Measurements from ENCODE around the gene OLFML2B. TPM values are rescaled to one million over a fixed set of nuclear protein-coding genes. Genes with fewer than 3 reads are reported as not detected.

OLFML2B gene
- total RNA-seq, 4 donors from 2014 or later, result 12.5 to 27.2 (median 16.8) TPM

DNA sequence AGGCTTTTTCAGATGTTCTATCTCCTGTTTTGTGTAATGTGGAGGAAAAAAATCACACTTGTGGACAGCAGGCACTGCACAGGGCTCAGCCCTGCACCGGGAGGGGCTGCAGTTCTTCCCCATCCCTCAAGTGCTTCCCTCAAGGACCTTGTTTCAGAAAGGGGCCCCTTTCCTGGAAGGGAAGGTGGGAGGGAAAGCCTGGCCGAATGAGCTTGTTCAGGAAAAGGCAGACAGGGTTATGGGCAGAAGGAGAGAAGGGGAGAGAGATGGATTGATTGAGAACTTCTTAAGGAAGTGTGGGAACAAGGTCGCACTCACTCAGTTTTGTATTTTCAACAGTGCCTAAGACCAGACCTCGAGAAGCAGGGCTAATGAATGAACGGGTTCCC is 41.2 kb downstream of the OLFML2B start:
- TF ChIP-seq, protein P1, sequence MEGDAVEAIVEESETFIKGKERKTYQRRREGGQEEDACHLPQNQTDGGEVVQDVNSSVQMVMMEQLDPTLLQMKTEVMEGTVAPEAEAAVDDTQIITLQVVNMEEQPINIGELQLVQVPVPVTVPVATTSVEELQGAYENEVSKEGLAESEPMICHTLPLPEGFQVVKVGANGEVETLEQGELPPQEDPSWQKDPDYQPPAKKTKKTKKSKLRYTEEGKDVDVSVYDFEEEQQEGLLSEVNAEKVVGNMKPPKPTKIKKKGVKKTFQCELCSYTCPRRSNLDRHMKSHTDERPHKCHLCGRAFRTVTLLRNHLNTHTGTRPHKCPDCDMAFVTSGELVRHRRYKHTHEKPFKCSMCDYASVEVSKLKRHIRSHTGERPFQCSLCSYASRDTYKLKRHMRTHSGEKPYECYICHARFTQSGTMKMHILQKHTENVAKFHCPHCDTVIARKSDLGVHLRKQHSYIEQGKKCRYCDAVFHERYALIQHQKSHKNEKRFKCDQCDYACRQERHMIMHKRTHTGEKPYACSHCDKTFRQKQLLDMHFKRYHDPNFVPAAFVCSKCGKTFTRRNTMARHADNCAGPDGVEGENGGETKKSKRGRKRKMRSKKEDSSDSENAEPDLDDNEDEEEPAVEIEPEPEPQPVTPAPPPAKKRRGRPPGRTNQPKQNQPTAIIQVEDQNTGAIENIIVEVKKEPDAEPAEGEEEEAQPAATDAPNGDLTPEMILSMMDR (IDR thresholded peaks at IDR 0.05), result no peak
- ATAC-seq (ENCODE audit: low FRiP score) (no peak), DNase-seq (ENCODE audit: low spot score) (no peak)

DNA sequence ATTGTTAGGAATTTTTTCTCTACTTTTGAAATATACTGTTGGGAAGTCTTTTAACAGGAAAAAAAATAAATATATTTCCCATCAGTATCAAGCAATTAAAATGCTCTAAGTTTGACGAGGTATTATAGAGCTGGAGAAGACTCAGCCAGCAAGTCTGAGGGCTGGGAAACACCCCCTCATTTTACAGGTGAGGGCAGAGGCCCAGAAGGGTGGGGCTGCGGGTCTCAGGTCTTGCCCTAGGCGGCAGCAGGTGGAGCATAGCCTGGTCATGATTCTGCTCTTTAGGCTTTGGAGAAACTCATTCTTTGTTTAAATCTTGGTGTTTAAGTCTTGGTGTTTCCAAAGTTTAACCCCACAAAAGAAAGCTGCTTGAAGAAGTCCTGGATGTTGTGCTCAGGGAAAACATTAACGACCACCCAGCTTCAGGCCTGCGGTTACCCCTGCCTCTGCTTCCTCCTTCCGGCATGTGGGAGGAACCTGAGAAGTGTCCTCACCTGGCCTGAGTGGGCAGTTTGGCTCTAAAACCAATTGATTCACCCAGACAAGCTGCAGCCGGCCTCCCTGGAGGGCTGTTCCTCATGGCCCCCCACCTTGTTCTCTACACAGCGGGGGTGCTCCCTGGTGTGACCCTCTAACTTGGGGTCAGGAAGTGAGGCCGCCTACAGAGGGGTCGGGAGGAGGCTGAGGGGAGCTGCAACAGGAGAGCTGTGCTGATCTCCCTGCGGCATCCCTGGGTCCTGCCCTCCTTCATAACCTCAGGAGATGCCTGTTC is 41.7 kb downstream of the OLFML2B start:
- no peak for DNase-seq (ENCODE audit: low spot score)
- TF ChIP-seq, protein P1 (IDR thresholded peaks at IDR 0.05), result no peak
- ATAC-seq (ENCODE audit: low FRiP score), result no peak

DNA sequence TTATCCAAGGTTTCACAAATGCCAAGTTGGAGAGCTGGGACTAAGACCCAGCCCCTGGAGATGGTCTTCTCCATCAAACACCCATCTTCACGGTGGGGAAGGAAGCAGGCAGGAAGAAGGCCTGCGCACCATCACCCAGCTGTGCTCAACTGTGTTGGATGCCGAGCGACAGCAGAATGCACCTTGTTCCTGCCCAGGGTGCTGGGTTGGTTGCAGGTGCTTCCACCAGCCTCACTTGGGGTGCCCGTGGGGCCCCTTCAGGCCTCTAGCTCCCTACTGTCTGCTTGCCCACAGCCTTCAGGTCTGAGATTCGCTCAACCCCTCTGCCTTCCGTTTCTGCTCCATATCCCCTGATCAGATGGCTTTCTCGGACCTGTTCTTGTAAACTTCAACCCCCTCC is 42.5 kb downstream of the OLFML2B start:
- ATAC-seq (ENCODE audit: low FRiP score), result no peak
- TF ChIP-seq, protein P1 (IDR thresholded peaks at IDR 0.05), result no peak
- DNase-seq (ENCODE audit: low spot score), result no peak

DNA sequence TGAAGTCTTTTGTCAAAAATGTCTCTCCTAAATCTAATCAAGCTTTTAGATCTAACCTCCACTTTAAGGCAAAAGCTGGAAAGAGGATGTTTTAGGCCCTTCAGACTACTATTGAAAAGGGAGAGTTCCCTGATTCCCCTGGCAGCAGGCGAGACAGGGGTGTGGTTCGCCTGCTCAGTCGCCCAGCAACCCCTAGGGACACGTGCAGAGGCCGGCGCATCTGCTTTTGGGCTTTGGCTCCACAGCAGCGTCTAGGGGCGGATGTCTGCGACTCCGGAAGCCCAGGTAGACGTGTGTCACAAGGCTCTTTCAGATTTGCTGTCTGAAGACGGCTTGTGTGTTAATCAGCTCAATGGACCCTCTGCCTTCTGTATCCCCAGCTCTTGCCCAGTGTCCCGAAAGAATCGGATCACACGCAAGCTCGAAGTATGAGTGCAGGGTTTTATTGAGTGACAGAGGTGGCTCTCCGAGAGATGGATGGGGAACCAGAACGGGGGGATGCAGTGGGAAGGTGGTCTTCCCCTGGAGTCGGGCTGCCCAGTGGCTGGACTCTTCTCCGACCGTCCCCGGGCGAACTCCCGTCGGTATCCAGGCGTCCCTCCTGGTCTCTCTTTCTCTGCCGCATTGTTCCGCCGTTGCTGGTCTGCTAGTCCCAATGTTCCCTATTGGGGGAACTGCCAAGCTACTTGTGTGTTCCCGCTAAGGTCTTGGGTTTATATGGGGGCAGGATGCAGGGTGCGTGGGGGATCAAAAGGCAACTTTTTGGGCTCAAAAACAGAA is 45.5 kb downstream of the OLFML2B start:
- ATAC-seq (ENCODE audit: low FRiP score), result no peak
- TF ChIP-seq, protein P1 (IDR thresholded peaks at IDR 0.05), result no peak
- no peak for DNase-seq (ENCODE audit: low spot score)

DNA sequence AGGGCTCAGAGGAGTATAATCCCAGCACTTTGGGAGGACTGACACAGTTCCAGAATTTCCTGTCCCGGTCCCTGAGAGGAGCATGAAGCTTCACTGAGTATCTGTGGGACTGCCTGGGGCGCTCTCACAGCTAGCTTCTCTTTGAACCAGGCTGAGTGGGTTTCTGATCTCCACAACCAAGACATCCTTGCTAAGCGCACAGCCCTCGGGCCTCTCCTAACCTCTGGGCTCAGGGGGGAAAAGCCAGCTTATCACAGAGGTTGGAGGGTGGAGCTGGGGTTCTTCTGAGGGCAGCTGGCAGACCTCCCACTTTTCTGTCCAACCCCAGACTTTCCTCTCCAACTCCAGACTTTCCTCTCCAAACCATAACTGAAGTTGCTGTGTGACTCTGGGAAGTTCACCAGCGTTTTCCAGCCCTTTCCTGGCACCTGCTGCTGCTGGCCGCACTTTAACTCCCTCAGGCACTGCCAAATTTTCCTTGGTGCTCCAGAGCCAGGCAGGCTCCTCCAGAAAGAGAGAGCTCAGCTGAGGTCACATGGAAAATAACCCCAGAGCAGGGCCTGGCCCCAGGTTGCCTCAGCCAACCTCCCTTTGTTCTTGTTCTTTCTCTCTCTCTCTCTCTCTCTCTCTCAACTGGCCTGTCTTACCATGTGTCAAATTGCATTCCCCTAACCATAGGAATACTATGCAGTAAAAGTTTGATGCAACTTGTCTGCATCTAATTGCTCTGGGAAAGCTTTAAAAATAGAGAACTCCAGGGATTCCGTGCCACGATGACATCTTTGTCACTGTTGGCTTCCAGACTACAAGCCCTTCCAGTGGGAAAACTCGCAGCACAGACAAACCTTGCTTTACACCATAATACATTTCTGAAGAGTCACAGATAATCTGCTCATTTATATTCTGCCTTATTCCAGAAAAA is 49.5 kb downstream of the OLFML2B start:
- TF ChIP-seq, protein P1 (IDR thresholded peaks at IDR 0.05), result no peak
- ATAC-seq (ENCODE audit: low FRiP score) (no peak), DNase-seq (ENCODE audit: low spot score) (no peak)

DNA sequence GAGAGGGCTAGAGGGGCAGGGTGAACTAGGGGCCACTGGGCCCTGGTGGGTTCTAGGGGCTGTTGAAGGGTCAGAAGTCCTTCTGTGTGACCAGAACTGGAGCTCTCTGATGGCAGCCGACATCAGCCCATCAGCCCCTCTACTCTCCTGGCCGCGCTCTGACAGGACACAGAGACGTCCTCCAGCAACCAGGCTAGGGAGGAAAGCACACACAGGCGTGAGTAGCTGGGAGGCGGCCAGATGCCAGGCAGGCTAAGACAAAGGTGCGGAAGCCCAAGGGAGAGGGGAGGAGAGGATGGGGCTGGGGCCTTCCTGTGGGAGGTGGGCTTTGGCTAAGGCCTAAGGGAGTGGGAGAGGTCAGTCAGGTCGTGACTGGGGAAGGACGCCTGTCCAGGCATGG is 50.8 kb downstream of the OLFML2B start:
- ATAC-seq (ENCODE audit: low FRiP score) (no peak), DNase-seq (ENCODE audit: low spot score) (no peak)
- TF ChIP-seq, protein P1 (IDR thresholded peaks at IDR 0.05), result no peak

Measured in omental fat pad (tissue), 4 donors.